ENCODE results near the gene CAMK2G.
"Not testable (repeated sequence)": the region's sequence is repeated elsewhere in the genome, so short reads cannot be mapped to it uniquely, and the experiment has no call there.

CAMK2G gene

GRCh38 chr10:73838008-73838567 is 36.3 kb downstream of the CAMK2G start:
- DNase-seq: no peak

GRCh38 chr10:73837072-73837471 is 37.3 kb downstream of the CAMK2G start:
- no peak for DNase-seq

GRCh38 chr10:73836427-73836980 is 37.9 kb downstream of the CAMK2G start:
- DNase-seq: no peak

DNA sequence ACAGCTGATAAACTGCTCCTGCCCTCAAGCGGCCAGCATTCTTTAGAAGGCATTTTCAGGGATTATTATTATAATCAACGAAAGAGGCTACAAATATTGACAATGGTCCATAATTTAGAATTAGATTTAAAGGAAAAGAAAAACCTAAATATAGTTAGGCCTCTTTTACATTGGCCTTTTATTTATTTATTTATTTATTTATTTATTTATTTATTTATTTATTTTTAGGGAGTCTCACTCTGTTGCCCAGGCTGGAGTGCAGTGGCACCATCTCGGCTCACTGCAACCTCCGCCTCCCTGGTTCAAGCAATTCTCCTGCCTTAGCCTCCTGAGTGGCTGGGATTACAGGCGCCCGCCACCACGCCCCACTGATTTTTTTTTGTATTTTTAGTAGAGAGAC is 45.3 kb downstream of the CAMK2G start:
- not testable (repeated sequence) for DNase-seq

GRCh38 chr10:73828161-73828560 is 46.2 kb downstream of the CAMK2G start:
- no peak for DNase-seq

DNA sequence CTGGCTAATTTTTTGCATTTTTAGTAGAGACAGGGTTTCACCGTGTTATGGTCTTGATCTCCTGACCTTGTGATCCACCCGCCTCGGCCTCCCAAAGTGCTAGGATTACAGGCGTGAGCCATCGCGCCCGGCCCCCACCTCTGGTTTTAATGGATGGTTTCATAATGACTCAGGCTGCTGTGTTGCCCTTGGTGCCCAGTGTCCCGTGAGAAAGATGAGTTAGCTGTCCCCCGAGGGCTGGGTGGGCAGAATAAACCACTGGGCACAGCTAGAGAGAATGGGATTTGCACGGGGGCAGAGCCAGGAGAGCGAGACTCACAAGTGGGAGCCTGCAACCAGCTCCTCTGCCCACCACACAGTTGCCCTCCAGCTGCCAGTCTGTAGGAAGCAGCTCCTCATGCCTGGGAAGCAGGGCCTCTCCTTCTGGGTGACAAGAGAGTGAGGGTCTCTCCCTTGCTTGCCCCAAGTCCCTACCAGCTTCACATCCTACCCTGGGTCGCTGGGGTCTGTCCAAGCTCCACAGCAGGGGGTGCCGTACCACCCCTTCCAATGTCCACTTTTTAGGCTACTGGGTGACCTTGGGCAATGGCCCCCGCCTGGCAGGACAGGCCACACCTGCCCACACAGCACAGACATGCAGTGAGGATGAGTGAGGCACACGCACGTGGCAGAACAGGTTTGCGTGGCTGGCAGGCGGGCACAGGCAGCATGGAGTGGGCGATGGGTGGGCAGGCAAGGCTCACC is 46.8 kb downstream of the CAMK2G start:
- no peak for DNase-seq

DNA sequence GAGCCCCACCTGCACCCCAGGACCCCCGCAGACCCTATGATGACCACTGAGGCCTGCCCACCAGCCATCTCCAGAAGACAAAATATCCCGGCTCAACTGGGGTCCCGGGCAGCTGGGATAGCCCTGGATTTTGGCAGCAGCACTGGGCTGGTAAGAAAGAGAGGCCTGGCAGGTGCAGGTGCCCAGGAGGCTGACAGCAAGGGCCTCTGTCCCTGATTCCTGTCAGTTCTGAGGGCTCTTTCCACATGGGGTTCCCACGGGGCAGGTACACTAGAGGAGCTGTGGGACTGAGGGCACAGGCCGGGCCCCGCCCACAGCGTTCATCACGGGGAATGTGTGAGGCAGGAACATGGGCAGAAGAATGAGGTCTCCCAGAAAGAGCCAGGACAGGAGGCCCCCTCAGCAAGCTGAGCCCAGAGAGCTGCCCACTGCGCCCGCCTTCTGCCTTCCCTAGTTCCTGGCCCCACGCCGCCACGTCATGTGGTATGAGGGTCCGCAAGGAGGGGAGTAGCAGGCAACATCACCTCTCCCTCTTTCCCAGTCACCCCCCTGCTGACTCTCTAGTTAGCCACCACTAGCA is 50.1 kb downstream of the CAMK2G start:
- no peak for DNase-seq

GRCh38 chr10:73823391-73823790 is 51.0 kb downstream of the CAMK2G start:
- no peak for DNase-seq

- no peak for DNase-seq
These were observed 54.8 kb downstream of the CAMK2G start for GRCh38 chr10:73819513-73820093.

GRCh38 chr10:73819081-73819480 is 55.3 kb downstream of the CAMK2G start:
- DNase-seq: no peak

DNA sequence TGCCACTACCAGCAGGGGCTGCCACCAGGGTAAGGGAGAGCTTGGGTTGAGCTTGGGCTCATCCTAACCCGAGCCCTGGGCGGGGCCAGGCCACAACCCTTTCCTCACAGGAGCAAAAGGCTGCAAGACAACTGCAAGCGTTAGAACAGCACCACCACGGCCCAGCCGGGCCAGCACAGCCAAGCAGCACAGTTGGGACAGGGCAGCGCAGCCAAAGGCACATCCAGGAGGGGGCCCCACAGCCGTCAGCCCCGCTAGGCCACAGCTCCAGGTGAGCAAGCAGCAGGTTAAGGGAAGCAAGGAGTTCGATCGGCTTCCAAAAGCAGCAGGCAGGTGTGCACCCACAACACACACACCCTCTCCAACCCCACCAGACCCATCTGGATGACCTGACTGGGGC is 56.0 kb downstream of the CAMK2G start:
- no peak for DNase-seq

DNA sequence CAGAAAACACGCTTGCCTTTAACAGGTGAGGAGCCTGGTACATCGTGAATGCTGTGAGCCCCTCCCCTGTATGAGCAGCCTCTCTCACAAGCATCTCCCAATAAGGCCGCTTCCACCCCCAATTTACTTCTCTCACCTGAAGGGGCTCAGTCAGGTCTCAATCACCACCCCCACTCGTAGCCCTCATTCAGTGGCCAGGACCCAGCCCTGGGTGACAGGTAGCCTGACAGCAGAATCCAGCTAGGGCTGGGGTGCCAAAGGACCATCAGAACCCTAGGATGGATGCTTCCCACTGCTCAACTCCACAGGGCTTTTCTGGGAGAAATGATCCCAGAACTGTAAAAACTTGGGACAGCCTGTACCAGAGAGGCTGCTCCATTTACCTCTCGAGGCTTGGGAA is 56.5 kb downstream of the CAMK2G start:
- DNase-seq: no peak

DNA sequence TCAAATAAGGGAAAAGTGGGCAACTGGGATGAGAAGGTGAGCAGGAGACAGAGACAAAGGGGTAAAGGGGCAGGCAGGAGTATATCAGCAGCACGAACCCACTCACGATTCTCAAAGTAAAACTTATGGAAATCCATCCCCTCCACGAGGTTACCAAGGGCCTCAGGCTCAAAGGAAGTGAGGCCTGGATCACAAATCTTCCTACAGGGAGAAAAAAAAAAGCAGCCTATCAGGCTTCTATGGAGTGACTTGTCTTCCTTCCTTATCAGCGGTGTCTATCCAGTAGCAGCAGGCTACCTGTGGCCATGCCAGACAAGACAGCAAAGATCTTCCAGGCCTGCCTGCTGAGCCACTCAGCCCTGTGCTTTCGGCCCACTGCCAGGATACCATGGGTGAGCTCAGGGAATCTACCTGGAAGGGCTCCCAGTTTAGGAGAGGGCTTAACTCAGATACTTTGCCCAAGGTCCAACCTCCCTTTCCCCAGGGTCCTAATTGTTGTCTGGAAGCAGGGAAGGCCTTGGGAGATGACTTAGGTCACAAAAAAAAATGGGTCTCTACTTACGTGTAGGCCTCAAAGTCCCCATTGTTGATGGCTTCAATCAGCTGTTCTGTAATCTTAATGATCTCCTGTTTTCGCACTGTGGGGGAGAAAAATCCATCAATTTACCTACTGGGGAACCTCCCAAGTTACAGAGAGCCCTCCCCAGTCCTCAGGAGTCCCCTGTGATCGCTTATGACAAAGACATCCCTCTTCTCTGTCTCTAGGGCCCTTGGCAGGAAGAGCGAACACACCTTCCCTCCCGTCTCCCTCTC is 57.2 kb downstream of the CAMK2G start:
- no peak for DNase-seq

DNA sequence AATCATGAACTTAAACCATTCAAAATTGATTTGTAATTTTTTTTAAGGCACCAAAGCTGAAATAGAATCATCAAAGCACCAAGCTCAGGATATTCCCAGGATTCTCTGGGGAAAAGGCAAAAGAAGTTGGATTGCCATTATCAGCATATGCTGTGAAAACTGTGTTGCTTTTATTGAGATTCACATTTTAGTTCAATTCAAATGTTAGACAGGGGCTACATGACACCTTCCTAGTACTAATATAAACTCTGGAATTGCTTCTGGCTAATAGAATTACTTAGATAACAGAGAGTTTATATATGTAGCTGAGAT is 58.7 kb downstream of the CAMK2G start:
- DNase-seq: no peak

GRCh38 chr10:73814896-73815718 is 59.2 kb downstream of the CAMK2G start:
- DNase-seq: peak; percentile 38

DNA sequence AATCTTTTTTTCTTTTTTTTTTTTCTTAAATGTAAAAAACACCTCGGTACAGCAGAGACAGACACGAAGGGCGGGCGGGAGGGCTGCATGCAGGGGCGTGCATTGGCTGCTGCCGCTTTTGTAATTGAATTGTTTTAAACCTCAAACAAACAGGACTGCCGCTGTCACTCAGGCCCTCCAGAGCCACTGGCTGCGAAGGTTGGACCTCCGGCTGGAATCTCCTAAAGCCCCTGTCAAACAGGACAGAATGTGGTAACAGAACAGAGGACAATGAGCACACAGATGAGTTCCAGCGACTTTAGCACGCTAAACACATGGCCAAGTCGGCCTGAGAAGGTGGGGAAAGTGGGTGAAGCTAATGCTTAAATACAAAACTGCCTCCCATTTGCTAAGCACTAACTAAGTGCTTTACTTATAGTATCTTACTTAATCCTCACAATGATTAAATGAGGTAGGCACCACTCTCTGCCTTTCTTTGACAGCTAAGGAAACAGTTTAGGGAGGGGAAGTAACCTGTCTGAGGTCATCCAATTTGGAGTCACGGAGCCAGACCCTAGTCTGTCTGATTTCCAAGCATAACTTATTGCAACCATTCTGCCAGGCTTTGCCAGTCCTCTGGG is 60.0 kb downstream of the CAMK2G start:
- no peak for DNase-seq

DNA sequence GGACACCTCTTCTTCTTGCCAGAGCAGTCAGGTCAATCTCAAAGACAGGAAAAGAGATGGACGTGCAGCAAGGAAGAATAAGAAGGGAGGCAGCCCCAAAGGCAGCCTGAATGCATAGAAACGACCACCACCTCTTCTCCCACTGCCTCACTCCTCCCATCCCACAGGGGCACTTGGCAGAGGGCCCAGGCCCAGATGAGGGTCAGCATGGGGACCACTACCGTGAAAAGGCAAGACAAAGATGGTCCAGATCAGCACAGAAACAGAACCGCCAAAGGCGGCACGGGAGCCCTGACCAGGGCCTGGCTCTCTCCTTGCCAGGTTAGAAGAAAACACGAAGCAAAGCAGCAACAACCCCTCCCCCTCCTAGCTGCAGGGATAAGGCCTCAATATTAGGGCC is 61.0 kb downstream of the CAMK2G start:
- DNase-seq: no peak

GRCh38 chr10:73812657-73813056 is 61.7 kb downstream of the CAMK2G start:
- peak; percentile 11 for DNase-seq

- DNase-seq: peak; percentile 30
These were observed 63.5 kb downstream of the CAMK2G start for GRCh38 chr10:73810735-73811465.

DNA sequence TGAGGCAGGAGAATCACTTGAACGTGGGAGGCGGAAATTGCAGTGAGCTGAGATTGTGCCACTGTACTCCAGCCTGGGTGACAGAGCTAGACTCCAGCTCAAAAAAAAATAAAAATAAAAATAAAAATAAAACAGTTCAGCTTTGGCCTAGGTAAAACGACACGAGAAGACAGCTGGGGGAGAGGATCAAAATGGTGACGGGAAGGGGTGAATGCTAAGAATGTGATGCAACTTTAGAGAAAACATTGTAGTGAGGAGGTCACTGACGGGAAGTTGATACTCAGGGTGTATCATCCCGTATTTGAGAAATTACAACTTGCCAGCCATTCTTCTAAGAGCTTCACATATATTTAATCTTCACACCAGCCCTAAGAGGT is 64.0 kb downstream of the CAMK2G start:
- DNase-seq: no peak
